Calu3 (cell line): ENCODE measurements around the gene SMIM33. TPM values are rescaled to one million over a fixed set of nuclear protein-coding genes. Genes with fewer than 3 reads are reported as not detected.
A peak's percentile ranks its signal among the peaks of the same experiment; 100 is the strongest.

Experiments used
- Bru-seq: library from RNA; stranded (reverse); fragments of 400-500 nt; gene quantifications from one replicate; lab custom pipeline; 2021; lab: Mats Ljungman, UMichigan
- BruChase-seq, 2 experiments: library from RNA; stranded (reverse); fragments of 400-500 nt; gene quantifications; one replicate each; lab custom pipeline; 2021; lab: Mats Ljungman, UMichigan
- BruUV-seq: library from RNA; stranded (reverse); fragments of 400-500 nt; replicated peaks from 2 replicates; lab custom pipeline; 2021; lab: Mats Ljungman, UMichigan
- CTCF ChIA-PET: fragments of 300-600 bp; sonication (Branson Sonifier 250); formaldehyde crosslinking; loops from one replicate; lab custom pipeline; 2022; ENCODE audit warnings: antibody characterized with exemption; lab: Charles Lee
- DNase-seq: peaks from one replicate; pipeline ENCODE4 v3.0.0; 2022
- H3K27ac Mint-ChIP-seq: one replicate; pipeline ENCODE4 v1.8.0; 2022; ENCODE audit warnings: mixed read lengths; ENCODE audit not compliant: unreplicated experiment
- H3K27me3 Mint-ChIP-seq: one replicate; pipeline ENCODE4 v1.8.0; 2022; ENCODE audit warnings: mixed read lengths; ENCODE audit not compliant: unreplicated experiment
- H3K36me3 Mint-ChIP-seq: one replicate; pipeline ENCODE4 v1.8.0; 2022; ENCODE audit warnings: mild to moderate bottlenecking, moderate library complexity, mixed read lengths; ENCODE audit not compliant: insufficient read depth, unreplicated experiment
- H3K4me1 Mint-ChIP-seq: one replicate; pipeline ENCODE4 v1.8.0; 2022; ENCODE audit warnings: mild to moderate bottlenecking, low read depth, mixed read lengths; ENCODE audit not compliant: unreplicated experiment
- H3K4me3 Mint-ChIP-seq: one replicate; pipeline ENCODE4 v1.8.0; 2022; ENCODE audit warnings: mild to moderate bottlenecking, low read depth, moderate library complexity, mixed read lengths; ENCODE audit not compliant: unreplicated experiment
- H3K9me3 Mint-ChIP-seq: one replicate; pipeline ENCODE4 v1.8.0; 2022; ENCODE audit warnings: low read depth, mixed read lengths; ENCODE audit not compliant: unreplicated experiment
- intact Hi-C: fragments of 100-400 bp; cut with micrococcal nuclease; formaldehyde crosslinking; loops from one replicate; pipeline ENCODE4 v1.10.0; 2022; ENCODE audit not compliant: unreplicated experiment
- long read RNA-seq: library from polyadenylated mRNA; stranded (forward); transcript quantifications from one replicate; pipeline ENCODE4 v2.0.0, GENCODE V29; 2022
- total RNA-seq: library from RNA; stranded (reverse); gene quantifications from 2 replicates; pipeline ENCODE4 v1.2.3, GENCODE V29; 2022
- TF ChIP-seq, protein P1 (sequence below): fragments of 200-600 bp; IDR thresholded peaks from one replicate; pipeline ENCODE4 v1.8.0; 2022; ENCODE audit warnings: antibody characterized with exemption; ENCODE audit not compliant: unreplicated experiment

SMIM33 gene
- total RNA-seq (not detected in 2 replicates), Bru-seq, nascent RNA (not detected), BruChase-seq, experiment 1, labeled RNA remaining after a 6-hour chase (not detected), BruChase-seq, experiment 2, labeled RNA remaining after a 2-hour chase (not detected)
- long read RNA-seq: 0 reads

DNA sequence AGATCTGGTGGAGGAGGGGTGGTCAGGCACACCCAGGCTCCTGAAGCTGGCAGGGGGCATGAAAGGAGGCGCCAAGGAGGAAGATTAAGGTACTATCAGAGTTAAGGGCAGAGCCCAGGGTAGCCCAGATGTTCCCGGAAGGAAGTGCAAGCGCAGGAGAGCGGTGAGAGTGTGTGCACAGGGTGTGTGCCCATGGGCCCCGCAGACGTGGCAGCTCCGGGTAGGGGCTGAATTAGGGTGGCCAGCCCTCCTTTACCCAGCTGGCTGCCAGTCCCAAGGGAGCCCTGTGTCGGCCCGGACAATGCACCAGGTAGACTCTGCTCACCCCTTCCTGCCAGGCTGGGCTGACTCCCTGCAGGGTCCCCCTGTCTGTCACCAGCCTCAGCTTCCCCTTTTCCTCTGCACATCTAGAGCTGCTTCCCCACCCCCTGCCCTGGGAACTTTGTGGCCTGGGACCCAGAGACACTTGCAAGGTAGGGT, at the start of gene SMIM33:
SMIM33 (plus strand) TSS at position 184 of the 480 bp plus-strand sequence; CDS start at position 302, 118 bp downstream.
- no peak within 1 kb of the TSS for H3K27ac Mint-ChIP-seq
- TF ChIP-seq, protein P1, sequence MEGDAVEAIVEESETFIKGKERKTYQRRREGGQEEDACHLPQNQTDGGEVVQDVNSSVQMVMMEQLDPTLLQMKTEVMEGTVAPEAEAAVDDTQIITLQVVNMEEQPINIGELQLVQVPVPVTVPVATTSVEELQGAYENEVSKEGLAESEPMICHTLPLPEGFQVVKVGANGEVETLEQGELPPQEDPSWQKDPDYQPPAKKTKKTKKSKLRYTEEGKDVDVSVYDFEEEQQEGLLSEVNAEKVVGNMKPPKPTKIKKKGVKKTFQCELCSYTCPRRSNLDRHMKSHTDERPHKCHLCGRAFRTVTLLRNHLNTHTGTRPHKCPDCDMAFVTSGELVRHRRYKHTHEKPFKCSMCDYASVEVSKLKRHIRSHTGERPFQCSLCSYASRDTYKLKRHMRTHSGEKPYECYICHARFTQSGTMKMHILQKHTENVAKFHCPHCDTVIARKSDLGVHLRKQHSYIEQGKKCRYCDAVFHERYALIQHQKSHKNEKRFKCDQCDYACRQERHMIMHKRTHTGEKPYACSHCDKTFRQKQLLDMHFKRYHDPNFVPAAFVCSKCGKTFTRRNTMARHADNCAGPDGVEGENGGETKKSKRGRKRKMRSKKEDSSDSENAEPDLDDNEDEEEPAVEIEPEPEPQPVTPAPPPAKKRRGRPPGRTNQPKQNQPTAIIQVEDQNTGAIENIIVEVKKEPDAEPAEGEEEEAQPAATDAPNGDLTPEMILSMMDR: no peak
- H3K36me3 Mint-ChIP-seq: no peaks in the 10 kb centered on the region
- H3K4me1 Mint-ChIP-seq: no peaks in the 10 kb centered on the region
- DNase-seq: no peak
- BruUV-seq: no TSS peak
- H3K9me3 Mint-ChIP-seq: no peaks in the 10 kb centered on the region
- intact Hi-C loops: no loop called here
- H3K4me3 Mint-ChIP-seq: no peak within 1 kb of the TSS
- peaks cover 40% of the 10 kb centered on the region for H3K27me3 Mint-ChIP-seq
- CTCF ChIA-PET: no interaction called here

- H3K27ac Mint-ChIP-seq: no peak overlapping the region
- peak; percentile 59 for DNase-seq
- H3K36me3 Mint-ChIP-seq: no peaks in the 10 kb centered on the region
These were observed 48.4 kb upstream of the SMIM33 start for GRCh38 chr5:139422307-139422893.

DNA sequence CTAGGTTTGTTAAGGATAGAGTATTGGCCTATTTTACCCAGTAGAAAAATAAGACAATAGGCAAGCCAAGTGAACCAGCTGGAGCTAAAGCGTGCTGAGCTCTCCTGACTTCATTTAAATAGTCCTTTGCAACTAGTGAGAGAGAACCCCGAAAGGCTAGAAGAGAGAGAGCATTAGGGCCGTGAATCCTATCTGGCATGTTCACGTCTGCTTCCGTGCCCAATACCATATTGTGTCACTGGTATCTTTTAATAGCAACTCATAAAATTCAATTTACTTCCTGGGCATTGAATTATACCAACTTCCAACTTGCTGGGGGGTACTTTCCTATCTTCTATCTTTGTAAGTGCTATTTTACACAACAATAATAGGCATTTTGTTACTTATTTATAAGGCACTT, 45.3 kb upstream of the SMIM33 start:
- H3K36me3 Mint-ChIP-seq: no peaks in the 10 kb centered on the region
- DNase-seq: no peak
- CTCF ChIA-PET: interaction anchor here (0.6 kb wide), 1 partner anchor 146 kb away, joined by 3 read pairs; no protein-coding TSS in a partner anchor
- intact Hi-C loops: no loop called here
- no peaks in the 10 kb centered on the region for H3K27me3 Mint-ChIP-seq
- H3K4me1 Mint-ChIP-seq: no peaks in the 10 kb centered on the region
- BruUV-seq: no TSS peak
- no peaks in the 10 kb centered on the region for H3K9me3 Mint-ChIP-seq
- no peak overlapping the region for H3K4me3 Mint-ChIP-seq
- TF ChIP-seq, protein P1: no peak
- no peak overlapping the region for H3K27ac Mint-ChIP-seq

More at GRCh38 chr5:139422307-139422893, 48.4 kb upstream of the SMIM33 start:
- BruUV-seq: no TSS peak
- CTCF ChIA-PET: interaction anchor here (0.7 to 6.1 kb wide), 4 partner anchors 60 to 150 kb away, joined by 3 to 69 read pairs (median 5); partner anchors contain the start of gene STING1
- TF ChIP-seq, protein P1: peak; percentile 90
- Mint-ChIP-seq H3K4me1 (no peaks in the 10 kb centered on the region), H3K9me3 (no peaks in the 10 kb centered on the region), H3K27me3 (no peaks in the 10 kb centered on the region), H3K4me3 (no peak overlapping the region)
- intact Hi-C loops: loop anchor here (1.0 to 5.0 kb wide), 2 partner anchors 75 to 91 kb away; no protein-coding TSS in a partner anchor

GRCh38 chr5:139426203-139426885, 44.5 kb upstream of the SMIM33 start:
- Mint-ChIP-seq H3K27me3 (no peaks in the 10 kb centered on the region), H3K4me3 (no peak overlapping the region), H3K9me3 (no peaks in the 10 kb centered on the region), H3K27ac (no peak overlapping the region), H3K4me1 (no peaks in the 10 kb centered on the region), H3K36me3 (no peaks in the 10 kb centered on the region)
- no peak for DNase-seq
- TF ChIP-seq, protein P1: no peak
- BruUV-seq: no TSS peak
- intact Hi-C loops: no loop called here
- CTCF ChIA-PET: no interaction called here
